HL-60/S4 (cell line): ENCODE results near the gene CPNE4.

Experiments used
- in situ Hi-C: fragments of 300-500 bp; cut with MboI; formaldehyde crosslinking; loops from 2 replicates; pipeline ENCODE4 v1.14.3; 2022; ENCODE audit warnings: low sequenced_read_pairs

The CPNE4 gene

DNA sequence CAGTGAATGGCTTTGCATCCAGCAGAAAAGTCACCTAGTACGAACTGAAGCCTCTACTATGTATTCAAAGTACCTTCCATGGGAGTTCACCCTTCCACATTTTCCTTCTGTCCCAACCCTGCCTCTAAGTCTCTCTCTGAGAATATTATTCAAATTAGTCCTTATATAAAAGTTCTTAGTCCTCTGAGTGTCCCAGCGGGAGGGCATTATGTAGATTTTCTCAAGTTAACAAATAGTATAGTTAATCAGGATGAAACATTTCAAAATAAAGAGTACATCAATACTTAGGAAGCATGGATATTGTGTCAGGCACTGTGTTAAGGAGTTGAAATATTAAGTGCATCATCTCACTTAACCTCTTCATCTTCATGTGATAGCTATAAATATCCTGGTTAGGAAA, 223.3 kb downstream of the CPNE4 start:
- in situ Hi-C loops, result no loop called here

DNA sequence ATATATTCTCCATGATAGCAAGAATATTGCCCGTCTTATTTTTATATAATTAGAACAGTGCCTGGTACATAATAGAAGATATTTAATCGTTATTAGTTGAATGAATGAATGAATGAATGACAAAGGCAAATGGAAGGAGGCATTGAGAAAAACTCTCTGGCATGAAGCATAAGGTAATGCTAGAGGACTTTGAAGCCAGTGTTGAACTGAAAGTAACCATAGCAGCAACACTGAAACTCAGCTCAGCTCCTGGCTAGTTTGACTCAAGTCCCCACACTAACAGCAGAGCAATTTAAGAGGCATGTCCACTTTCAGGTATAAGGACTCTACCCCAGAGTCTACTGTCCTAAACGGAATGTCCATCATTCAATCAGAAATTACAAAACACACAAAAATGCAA, 227.0 kb downstream of the CPNE4 start:
- in situ Hi-C loops, result no loop called here

DNA sequence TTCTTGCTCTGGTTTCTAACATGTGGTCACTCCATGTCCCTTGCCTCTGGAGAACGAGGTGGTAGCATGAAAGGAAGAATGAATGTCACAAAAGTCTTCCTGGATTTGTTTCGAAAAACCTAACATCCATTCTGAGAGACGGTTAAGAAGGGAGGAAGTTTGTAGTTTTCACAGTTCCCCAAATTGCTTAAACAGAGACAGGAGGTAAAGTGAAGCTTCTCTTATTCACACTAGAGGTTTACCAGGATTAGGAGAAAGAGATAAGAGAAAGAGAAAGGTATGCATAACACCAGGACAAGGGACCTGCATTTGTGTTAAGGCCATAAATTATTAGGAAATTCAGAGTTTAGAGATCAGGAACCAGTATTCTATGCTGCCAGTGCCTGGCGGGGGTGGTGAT, 228.1 kb downstream of the CPNE4 start:
- in situ Hi-C loops, result no loop called here

DNA sequence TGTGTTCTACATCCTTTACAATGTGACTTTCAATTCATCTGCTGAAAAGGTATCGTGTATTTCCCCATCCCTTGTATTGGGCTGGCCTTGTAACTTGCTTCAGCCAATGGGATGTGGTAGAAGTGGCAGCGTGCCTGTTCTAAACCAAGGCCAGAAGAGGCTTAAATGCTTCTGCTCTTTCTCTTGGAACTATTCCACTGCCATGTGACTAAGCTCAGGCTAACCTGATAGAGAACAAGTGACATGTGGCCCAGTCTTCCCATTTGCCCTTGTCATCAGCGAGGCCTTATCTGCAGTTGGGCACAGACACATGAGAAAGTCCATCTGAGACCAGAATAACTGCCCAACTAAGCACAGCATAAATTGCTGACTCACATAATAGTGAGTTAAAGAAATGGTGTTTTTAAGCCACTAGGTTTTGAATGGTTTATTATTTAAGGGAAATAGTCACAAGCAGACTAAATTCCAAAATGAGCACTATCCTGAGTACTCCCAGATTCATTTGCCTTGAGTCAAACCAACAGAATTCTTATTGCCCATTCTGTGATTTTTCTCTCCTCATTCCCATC, 230.2 kb downstream of the CPNE4 start:
- in situ Hi-C loops, result no loop called here

DNA sequence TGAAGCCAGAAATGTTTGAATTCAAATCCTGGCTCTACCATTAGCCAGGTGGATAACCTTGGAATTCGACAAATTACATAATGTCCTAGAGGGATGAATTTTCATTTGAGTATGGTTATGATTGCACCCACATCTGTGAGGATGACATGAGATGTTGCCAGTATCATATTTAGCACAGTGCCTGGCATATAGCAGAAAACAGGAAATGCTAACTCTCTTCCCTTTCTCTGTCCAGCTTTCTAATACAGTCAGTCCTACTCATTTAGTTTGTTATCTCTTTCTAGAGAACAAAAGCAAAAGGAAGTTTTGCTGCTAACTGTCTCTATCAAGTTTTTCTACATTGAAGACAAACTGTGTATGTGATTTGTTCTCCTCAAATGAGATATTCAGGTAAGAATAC, 231.7 kb downstream of the CPNE4 start:
- in situ Hi-C loops, result no loop called here

DNA sequence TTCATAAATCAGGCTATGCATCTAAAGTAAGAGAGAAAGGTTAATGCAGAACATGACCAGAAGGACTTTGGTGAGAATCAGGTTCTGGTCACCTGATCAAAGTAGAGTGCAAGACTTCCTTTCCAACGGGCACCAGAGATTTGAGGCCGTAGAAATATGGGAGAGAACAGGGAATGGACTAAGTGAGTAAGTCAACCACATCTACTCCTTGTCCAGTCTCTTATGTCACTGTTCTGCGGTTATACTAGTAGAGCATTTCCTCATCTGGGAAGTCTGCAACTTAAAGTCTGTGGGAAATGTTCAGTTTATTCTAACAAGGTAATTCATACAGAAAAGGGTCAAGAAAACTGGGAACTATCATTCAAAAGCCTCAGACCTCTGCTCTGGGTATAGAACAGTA, 232.8 kb downstream of the CPNE4 start:
- in situ Hi-C loops, result no loop called here

DNA sequence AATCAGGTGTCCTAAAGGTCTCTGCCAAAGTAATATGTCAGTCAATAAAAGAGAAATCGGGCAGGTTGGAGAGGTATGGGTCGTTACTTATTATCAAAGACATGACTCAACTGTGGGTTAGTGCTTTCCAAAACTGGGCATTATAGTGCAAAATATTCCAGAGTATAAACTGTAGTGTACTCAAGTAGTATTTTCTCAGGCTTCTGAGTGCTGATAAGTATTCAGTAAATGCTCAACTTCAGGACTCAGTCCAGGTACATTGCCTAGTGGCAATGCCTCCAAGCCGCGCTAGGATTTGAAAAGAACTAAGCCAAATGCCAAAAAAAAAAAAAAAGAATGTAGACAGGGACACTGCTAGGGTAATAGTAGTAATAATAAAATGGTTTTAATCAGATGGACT, 233.2 kb downstream of the CPNE4 start:
- in situ Hi-C loops, result no loop called here

DNA sequence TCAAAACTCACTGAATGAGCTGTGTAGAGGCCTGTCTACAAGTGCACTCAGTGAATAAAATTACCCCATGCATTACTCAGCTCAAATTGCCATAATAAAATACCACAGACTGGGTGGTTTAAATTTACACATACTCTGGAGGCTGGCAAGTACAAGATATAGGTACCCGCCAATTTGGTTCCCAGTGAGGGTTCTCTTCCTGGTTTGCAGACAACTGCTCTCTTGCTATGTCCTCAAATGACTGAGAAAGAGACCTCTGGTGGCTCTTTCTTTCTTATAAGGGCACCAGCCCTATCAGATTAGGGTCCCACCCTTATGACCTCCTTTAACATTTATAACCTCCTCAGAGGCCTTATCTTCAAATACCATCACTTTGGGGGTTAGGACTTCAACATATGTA, 237.0 kb downstream of the CPNE4 start:
- in situ Hi-C loops, result loop anchor here (25.0 kb wide), 1 partner anchor 215 kb away; no protein-coding TSS in a partner anchor

DNA sequence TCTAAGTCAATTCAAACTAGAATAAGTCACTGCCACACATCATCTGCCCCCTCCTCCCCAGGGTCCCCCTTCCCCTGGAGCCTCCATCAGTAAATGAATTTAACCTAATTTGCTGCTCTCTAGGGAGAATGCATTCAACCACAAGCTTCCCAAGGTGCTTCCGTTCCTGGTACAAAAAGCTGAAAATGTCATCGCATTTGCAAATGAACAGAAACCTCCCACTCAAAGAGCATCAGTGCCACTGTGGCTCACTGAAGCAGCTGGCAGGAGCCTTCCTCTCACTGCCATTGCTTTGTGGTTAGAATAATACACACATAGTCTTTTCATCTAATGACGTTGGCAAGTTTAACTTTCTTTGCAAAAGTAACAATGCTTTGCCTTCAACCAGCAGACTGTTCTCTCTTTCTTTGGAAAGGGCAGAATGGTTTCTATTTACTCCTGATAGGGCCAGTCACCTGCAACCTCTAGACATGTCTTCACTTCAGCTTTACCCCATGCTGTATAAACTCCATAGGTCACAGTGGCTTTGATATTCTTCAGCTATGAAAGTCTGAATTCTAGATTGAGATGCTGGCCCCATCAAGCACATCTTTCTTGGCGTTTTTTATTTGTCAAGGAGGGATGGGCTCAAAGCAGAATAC, 238.1 kb downstream of the CPNE4 start:
- in situ Hi-C loops, result loop anchor here (25.0 kb wide), 1 partner anchor 216 kb away; no protein-coding TSS in a partner anchor

DNA sequence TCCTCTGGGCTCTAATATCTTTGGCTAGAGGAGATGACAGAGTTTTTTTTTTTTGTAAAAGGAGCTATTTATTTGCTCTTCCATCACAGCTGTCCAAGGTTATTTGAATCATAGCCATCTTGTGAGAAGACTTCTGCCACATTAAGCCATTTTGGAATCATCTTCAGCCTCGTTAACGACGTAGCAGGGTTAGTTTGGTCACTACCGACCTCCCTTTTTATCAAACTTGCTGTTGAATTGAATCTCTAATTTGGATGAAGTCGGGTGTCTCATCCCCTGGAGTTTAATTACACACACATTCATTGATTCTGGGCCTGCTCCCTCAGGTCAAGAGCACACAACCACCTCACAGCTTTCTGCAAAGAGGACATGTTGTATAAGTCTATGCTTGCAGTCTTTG, 238.7 kb downstream of the CPNE4 start:
- in situ Hi-C loops, result loop anchor here (25.0 kb wide), 1 partner anchor 216 kb away; no protein-coding TSS in a partner anchor

DNA sequence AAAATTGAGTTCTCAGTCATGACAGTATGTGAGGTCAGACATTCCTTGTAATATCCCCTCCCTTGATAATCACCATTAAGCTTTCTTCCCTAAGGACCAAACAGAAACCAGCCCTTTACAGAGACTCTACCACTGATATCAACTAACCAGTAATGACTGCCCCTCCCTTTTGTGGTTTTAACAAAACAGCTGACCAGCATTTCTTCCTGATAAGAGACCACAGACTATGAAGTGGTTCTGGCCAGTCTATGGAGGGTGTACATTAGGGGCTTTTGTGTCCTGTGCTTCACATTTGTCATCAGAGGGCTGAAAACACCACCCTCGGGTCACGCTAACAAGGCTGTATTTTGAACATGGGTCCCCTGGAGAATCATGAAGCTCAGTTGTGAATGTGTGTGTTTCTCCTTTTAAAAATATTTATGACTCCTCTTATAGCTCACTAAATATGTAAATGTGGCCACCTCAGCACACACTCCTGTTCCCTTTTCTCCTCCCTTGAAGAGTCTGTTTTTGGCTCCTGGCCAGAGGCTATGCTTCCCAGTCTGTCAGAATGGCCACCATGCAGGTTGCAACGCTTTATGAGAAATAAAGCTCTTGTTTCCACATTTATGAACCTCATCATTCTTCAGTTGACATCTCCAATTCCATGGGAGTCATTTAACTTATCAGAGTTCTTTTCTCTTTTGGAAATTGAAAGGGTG, 239.3 kb downstream of the CPNE4 start:
- in situ Hi-C loops, result loop anchor here (25.0 kb wide), 1 partner anchor 217 kb away; no protein-coding TSS in a partner anchor

DNA sequence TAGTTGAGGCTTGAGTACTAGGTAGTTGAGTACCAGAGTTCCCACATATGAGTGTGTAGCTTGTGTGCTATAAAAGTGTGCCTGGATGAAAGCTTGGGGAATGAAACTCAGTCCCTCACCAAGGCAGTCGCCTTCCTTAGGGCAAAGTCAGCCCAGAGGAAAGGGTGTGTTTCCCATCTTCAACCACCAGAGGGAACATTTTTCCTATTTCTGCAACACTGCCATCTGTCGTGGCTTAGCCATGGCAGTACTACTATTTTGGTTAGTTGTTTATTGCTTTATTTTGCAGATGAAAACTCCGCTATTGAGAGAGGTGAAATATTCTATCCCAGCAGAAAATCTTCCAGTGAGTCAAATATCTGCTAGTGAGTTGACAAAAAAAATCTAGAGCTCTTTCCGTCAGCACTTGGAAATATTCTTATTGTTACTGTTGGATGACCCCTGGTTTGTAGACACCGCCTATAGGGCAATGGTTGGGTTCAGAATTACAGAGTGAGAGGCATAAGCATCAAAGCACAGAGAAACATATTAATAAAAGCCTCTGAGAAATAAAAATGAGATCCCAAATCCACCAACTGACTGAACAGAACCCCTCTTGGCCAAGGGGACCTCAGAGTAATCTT, 239.9 kb downstream of the CPNE4 start:
- in situ Hi-C loops, result loop anchor here (25.0 kb wide), 1 partner anchor 217 kb away; no protein-coding TSS in a partner anchor

DNA sequence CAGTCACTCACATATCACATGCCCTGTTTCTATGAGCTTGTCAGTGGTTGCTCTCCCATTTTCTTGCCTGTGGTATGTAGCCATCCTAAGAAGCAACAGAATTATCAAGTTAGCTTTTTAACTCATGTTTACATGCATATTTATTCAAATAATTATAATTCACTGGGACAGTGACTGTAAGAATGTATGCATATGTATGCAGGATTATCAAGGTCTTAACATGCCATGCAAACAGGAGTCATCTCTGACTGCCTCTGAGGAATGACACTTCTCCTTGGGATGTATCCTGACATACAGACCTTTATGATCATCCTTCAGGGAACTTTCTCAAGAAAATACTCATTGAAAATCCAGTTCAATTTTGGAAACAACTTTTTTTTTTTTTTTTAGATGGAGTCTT, 240.9 kb downstream of the CPNE4 start:
- in situ Hi-C loops, result loop anchor here (25.0 kb wide), 1 partner anchor 218 kb away; no protein-coding TSS in a partner anchor

DNA sequence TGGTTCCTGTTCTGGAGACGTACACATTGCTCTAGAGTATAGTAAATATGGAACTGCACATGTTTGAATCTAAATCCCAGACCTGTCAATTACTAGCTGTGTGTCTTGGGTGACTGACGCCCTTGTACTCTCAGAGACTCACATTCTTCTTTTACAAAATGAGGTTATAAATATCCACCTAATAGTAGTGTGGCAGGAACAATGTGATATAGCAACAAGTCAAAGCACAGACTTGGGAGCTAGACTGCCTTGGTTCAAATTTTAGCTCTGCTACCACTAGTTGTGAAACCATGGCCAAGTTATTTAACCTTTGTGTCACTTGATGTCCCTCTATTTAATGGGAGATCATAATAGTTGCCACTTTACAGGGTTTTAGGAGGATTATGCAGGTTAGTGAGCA, 245.6 kb downstream of the CPNE4 start:
- in situ Hi-C loops, result loop anchor here (25.0 kb wide), 1 partner anchor 223 kb away; no protein-coding TSS in a partner anchor

DNA sequence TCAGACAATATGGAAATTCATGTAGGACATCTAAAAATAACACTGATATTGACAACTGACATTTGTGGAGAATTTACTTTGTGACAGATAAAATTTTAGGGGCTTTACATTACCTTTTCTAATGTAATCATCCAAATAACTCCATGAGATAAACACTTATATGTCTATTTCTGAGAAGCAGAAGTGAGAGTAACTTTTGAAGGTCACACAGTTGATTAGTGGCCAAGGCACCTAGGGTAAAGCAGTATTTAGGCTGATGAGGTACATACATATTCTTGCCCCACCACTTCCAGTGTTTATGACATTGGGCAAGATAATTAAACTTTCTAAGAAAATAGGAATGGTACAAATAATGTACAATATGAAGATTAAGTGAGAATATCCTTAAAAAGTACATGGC, 248.4 kb downstream of the CPNE4 start:
- in situ Hi-C loops, result loop anchor here (25.0 kb wide), 1 partner anchor 226 kb away; no protein-coding TSS in a partner anchor

DNA sequence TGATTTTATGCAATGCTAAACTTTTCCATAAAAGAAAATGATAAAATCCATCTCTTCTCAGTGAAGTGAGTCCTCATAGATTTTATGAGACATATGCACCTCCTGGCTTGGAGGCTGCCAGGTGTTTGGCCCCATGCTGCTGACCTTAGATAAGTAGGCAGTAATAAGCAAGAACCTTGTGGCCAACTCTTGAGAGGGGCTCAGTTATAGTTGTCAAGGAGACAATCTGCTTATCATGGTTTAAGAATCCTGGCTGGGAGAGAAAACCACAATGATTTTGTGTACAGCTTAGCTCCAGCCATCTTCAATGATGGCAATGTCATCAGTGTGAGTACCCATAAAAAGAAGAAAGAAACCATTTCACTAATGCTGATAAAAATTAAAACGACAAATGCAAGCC, 252.1 kb downstream of the CPNE4 start:
- in situ Hi-C loops, result loop anchor here (25.0 kb wide), 1 partner anchor 230 kb away; no protein-coding TSS in a partner anchor

DNA sequence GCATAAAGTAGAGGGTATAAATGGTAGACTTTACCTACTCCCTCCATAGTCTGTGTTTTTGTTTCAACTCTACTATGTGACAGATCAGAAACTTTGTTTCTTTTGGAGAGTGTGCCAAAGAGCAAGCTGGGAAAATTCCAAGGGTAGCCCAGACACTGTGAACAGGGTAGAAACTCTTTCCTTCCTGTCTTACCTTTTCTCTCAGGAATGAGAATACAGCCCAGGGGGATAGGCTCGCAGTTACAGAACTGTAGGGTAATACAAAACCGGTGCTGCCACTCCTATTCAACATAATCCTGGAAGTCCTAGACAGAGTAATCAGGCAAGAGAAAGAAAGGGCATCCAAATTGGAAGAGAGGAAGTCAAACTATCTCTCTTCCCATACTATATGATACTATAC, 256.3 kb downstream of the CPNE4 start:
- in situ Hi-C loops, result loop anchor here (25.0 kb wide), 1 partner anchor 234 kb away; no protein-coding TSS in a partner anchor

DNA sequence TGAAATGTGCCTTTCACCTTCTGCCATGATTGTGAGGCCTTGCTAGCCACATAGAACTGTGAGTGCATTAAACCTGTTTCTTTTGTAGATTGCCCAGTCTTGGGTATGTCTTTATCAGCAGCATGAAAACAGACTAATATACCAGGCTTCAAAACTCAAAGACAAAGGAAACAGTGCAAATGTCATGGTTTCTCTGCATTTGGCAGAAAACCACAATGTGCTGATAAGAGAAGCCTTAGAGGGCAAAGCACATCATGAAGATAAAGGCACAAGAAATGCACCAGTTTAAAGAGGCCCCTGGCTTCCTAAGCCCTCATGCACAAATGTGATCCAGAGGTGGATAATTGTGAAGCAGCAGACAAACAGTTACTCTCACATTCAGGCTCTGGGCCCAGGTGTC, 259.2 kb downstream of the CPNE4 start:
- in situ Hi-C loops, result loop anchor here (25.0 kb wide), 1 partner anchor 237 kb away; no protein-coding TSS in a partner anchor

DNA sequence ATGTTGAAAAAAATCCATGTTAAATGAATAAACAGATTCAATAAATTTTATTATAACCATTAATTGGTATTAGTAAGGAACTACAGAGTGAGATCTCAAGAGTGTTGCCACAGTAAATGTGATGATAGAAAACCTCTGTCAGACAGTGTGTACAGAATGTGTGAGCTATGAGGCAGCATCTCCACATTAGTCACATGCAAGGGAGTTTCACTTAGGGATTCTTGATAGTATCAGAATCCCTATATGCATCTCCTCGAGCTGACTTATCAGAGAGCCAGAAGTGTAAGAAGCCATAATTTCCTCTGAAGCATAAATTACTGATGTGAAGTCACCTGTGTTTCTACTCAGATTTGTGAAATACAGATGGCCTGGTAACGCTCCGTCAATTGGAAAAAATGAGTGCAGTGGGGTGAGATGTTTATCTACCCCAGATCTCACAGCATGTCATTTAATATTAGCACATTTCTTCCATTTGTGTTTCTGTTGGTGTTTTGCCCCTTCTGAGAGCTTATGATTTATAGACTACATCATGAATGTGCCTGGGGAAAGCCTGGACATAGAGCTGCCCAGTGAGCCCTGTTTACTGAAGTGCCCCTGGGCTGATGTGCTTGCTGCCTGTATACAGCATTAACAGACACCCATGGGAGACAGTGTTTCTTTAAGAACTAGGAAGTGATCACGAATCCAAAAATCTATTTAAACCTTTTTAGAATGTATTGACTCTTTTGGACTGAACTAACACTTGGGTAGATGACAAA, 262.4 kb downstream of the CPNE4 start:
- in situ Hi-C loops, result no loop called here

DNA sequence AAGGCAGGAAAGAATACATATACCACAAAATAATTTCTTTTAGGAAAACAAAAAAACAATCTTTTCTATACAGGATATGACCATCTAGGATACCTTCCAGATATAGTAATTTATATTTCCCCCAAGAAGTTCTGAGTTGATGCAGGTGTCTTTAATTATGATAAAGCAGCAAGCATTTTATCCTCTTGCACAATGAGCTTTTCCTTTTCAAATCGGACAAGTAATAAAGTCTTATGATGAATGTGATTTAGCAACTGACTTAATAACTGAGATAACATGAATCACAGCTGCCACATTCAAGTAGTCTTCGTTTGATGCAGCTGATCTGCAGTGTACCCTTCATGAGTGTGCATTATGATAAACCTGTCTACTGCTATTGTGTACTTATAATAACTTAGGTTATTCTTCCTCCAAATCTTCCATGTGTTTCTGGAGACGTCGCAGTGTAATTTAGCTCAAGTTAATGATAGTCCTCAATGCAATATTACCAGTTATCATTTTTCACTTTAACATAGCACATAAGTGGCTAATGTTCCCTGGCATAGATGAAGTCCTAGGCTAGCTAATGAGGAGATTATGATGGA, 271.7 kb downstream of the CPNE4 start:
- in situ Hi-C loops, result no loop called here
